SK-N-SH (cell line): ENCODE results near the gene MED26. TPM values are rescaled to one million over a fixed set of nuclear protein-coding genes. Genes with fewer than 3 reads are reported as not detected.

Source experiments
- CTCF ChIA-PET: fragments of 300-600, 350-600 bp; formaldehyde crosslinking; extraction: SDS; loops from one replicate; lab custom pipeline; 2021; lab: Yijun Ruan, JAX
- POLR2A ChIA-PET: fragments of 350-600 bp; sonication (Branson Sonifier 250); formaldehyde crosslinking; extraction: SDS; loops from one replicate; lab custom pipeline; 2020; ENCODE audit warnings: antibody characterized with exemption, inconsistent platforms; lab: Yijun Ruan, JAX
- DNase-seq: peaks from one replicate; pipeline ENCODE4 v3.0.0; 2012
- H2AFZ ChIP-seq: fragments of 200-600 bp; sonication (generic); 2 replicates; pipeline ENCODE4 v1.8.1; 2016; ENCODE audit warnings: antibody characterized with exemption, mild to moderate bottlenecking, low read depth
- H3F3A ChIP-seq: fragments of 200-600 bp; sonication (generic); replicated peaks from 2 replicates; pipeline ENCODE3; 2016; ENCODE audit warnings: antibody characterized with exemption, mild to moderate bottlenecking; ENCODE audit not compliant: insufficient read depth
- H3K27ac ChIP-seq, 2 experiments: fragments of 200-500 bp in 1 of 2; fragments of 200-600 bp in 1 of 2; sonication (Bioruptor generic) in 1 of 2; sonication (generic), shearing (Covaris generic) in 1 of 2; 2 replicates each; pipeline versions ENCODE4 v1.5.1 to v1.6.1; 2014 to 2016; ENCODE audit warnings: low read depth in 2 of 2, inconsistent platforms in 1 of 2, low read length in 1 of 2, mild to moderate bottlenecking in 1 of 2, mixed read lengths in 1 of 2
- H3K27me3 ChIP-seq: fragments of 200-600 bp; sonication (generic), shearing (Covaris generic); 2 replicates; pipeline ENCODE4 v1.6.1; 2016; ENCODE audit warnings: mixed run types; ENCODE audit not compliant: insufficient read depth
- H3K36me3 ChIP-seq, 2 experiments: fragments of 200-500 bp in 1 of 2; fragments of 200-600 bp in 1 of 2; sonication (Bioruptor generic) in 1 of 2; sonication (generic) in 1 of 2; replicated peaks in 1 of 2; 2 replicates each; pipeline versions ENCODE3 to v1.5.1; 2014 to 2016; ENCODE audit warnings: low read length in 1 of 2, mild to moderate bottlenecking in 1 of 2; ENCODE audit not compliant: insufficient read depth in 2 of 2, control insufficient read depth in 1 of 2
- H3K4me1 ChIP-seq, 2 experiments: fragments of 200-500 bp in 1 of 2; fragments of 200-600 bp in 1 of 2; sonication (Bioruptor generic) in 1 of 2; sonication (generic), shearing (Covaris generic) in 1 of 2; 2 replicates each; pipeline versions ENCODE4 v1.5.1 to v1.6.1; 2014 to 2016; ENCODE audit warnings: low read depth in 1 of 2, low read length in 1 of 2, mixed run types in 1 of 2; ENCODE audit not compliant: insufficient read depth in 2 of 2, control insufficient read depth in 1 of 2
- H3K4me2 ChIP-seq: fragments of 200-600 bp; sonication (generic), shearing (Covaris generic); 2 replicates; pipeline ENCODE4 v1.6.1; 2017; ENCODE audit warnings: mixed run types
- H3K4me3 ChIP-seq, 2 experiments: fragments of 200-500 bp in 1 of 2; fragments of 200-600 bp in 1 of 2; sonication (Bioruptor generic) in 1 of 2; sonication (generic), shearing (Covaris generic) in 1 of 2; 2 replicates each; pipeline versions ENCODE4 v1.5.1 to v1.8.1; 2014 to 2016; ENCODE audit warnings: low read depth in 2 of 2, inconsistent platforms in 1 of 2, low read length in 1 of 2, mild to moderate bottlenecking in 1 of 2, mixed read lengths in 1 of 2, moderate library complexity in 1 of 2
- H3K79me2 ChIP-seq: fragments of 200-600 bp; sonication (generic); 2 replicates; pipeline ENCODE4 v1.8.1; 2017; ENCODE audit warnings: mild to moderate bottlenecking; ENCODE audit not compliant: insufficient read depth
- H3K9ac ChIP-seq: fragments of 200-600 bp; sonication (generic); 2 replicates; pipeline ENCODE4 v1.6.1; 2017; ENCODE audit warnings: mixed run types
- H3K9me2 ChIP-seq: fragments of 200-600 bp; sonication (generic); 2 replicates; pipeline ENCODE4 v1.6.1; 2017; ENCODE audit warnings: mixed run types
- H3K9me3 ChIP-seq: fragments of 200-600 bp; sonication (generic); 2 replicates; pipeline ENCODE4 v1.6.1; 2017; ENCODE audit warnings: mixed run types, mild to moderate bottlenecking, moderate library complexity
- H4K20me1 ChIP-seq: fragments of 200-600 bp; sonication (generic); 2 replicates; pipeline ENCODE4 v1.6.1; 2017; ENCODE audit warnings: mild to moderate bottlenecking, mixed run types; ENCODE audit not compliant: insufficient read depth
- CTCF ChIP-seq: fragments of 200-600 bp; sonication (generic); IDR thresholded peaks from 2 replicates; pipeline ENCODE4 v1.6.1; 2017; ENCODE audit warnings: antibody characterized with exemption, mild to moderate bottlenecking, moderate library complexity
- EZH2phosphoT487 ChIP-seq: fragments of 200-600 bp; sonication (generic); IDR thresholded peaks from 2 replicates; pipeline ENCODE4 v1.6.1; 2017; ENCODE audit warnings: low read depth, mixed run types, mild to moderate bottlenecking, antibody characterized with exemption, moderate library complexity, borderline replicate concordance
- FOSL2 ChIP-seq: IDR thresholded peaks from 2 replicates; pipeline ENCODE4 v1.4.0; 2012; ENCODE audit warnings: low read depth, mild to moderate bottlenecking, moderate library complexity, borderline replicate concordance
- GABPA ChIP-seq: IDR thresholded peaks from 2 replicates; pipeline ENCODE4 v1.4.0; 2012; ENCODE audit warnings: low read depth, mild to moderate bottlenecking
- IRF3 ChIP-seq: fragments of 150-350 bp; IDR thresholded peaks from 2 replicates; pipeline ENCODE4 v1.6.1; 2016; ENCODE audit warnings: mild to moderate bottlenecking, low read depth, low read length
- JUND ChIP-seq: IDR thresholded peaks from 2 replicates; pipeline ENCODE4 v1.4.0; 2012
- NFIC ChIP-seq: IDR thresholded peaks from 2 replicates; pipeline ENCODE4 v1.4.0; 2012; ENCODE audit warnings: borderline replicate concordance
- PBX3 ChIP-seq: IDR thresholded peaks from 2 replicates; pipeline ENCODE4; 2012
- SMC3 ChIP-seq: IDR thresholded peaks from 2 replicates; pipeline ENCODE4 v1.6.1; 2012; ENCODE audit warnings: low read depth, low read length, improper control_type of control experiment
- ZBTB33 ChIP-seq: IDR thresholded peaks from 2 replicates; pipeline ENCODE4 v1.4.0; 2012; ENCODE audit warnings: low read depth, borderline replicate concordance
- WGBS: methylation state at CpG from one replicate; pipeline ENCODE4 v1.1.6; 2017; ENCODE audit warnings: low lambda C conversion rate; 5-methylcytosine and 5-hydroxymethylcytosine counted together
- polyA plus RNA-seq, 3 experiments: library from polyadenylated mRNA; depleted of rRNA; stranded (reverse); fragments of >200 nt; gene quantifications; 2 replicates each; pipeline ENCODE4 v1.2.3, GENCODE V29; 2012

MED26 gene
- polyA plus RNA-seq, 1 of the 3 experiments (the other 2 are of a cell fraction): 3.5 TPM

- CTCF ChIA-PET: no interaction called here
- Histone ChIP-seq H3K27ac (no peak overlapping the region), H2AFZ (no peak overlapping the region), H3K4me2 (no peak overlapping the region), H3K9me3 (no peaks in the 10 kb centered on the region), H3K4me3 (no peak overlapping the region), H3K27me3 (no peaks in the 10 kb centered on the region), H4K20me1 (no peaks in the 10 kb centered on the region), H3K36me3 (peaks cover 40 to 41% of the 10 kb centered on the region in 2 experiments), H3K9ac (no peak overlapping the region), H3F3A (no peaks in the 10 kb centered on the region), H3K9me2 (no peaks in the 10 kb centered on the region), H3K79me2 (peaks cover 30% of the 10 kb centered on the region), H3K4me1 (no peaks in the 10 kb centered on the region)
- DNase-seq: no peak
- WGBS: 95% methylated on average over 7 of the region's 7 CpGs
- POLR2A ChIA-PET: no interaction called here
- no peak for TF ChIP-seq GABPA
- no peak for TF ChIP-seq NFIC
- TF ChIP-seq EZH2phosphoT487: no peak
- TF ChIP-seq IRF3: no peak
- TF ChIP-seq FOSL2: no peak
- no peak for TF ChIP-seq JUND
- TF ChIP-seq PBX3: no peak
Observed at GRCh38 chr19:16564842-16565241, 63.2 kb downstream of the MED26 start.

- Histone ChIP-seq H2AFZ (no peak overlapping the region), H3K27ac (no peak overlapping the region), H3K9me2 (no peaks in the 10 kb centered on the region), H3K9me3 (no peaks in the 10 kb centered on the region), H3K79me2 (peaks cover 8% of the 10 kb centered on the region; the same call in 1 of the 2 replicates), H3K36me3 (peaks cover 41 to 45% of the 10 kb centered on the region in 2 experiments), H3K4me2 (no peak overlapping the region), H3K27me3 (no peaks in the 10 kb centered on the region), H3K4me1 (no peaks in the 10 kb centered on the region), H4K20me1 (no peaks in the 10 kb centered on the region), H3K4me3 (no peak overlapping the region), H3F3A (no peaks in the 10 kb centered on the region), H3K9ac (no peak overlapping the region)
- CTCF ChIA-PET: no interaction called here
- TF ChIP-seq SMC3 (no peak), ZBTB33 (no peak), CTCF (no peak), FOSL2 (no peak)
- POLR2A ChIA-PET: interaction anchor here (0.7 kb wide), 1 partner anchor 9 kb away, joined by 3 read pairs; no protein-coding TSS in a partner anchor
- DNase-seq: no peak
- 93% methylated on average over 6 of the region's 6 CpGs for WGBS
Observed at GRCh38 chr19:16562608-16563025, 65.4 kb downstream of the MED26 start.
